ENCODE data around the gene SLC41A2. TPM values are rescaled to one million over a fixed set of nuclear protein-coding genes. Genes with fewer than 3 reads are reported as not detected.

SLC41A2 gene
- total RNA-seq, 2 donors from 2014 or later = 1.6 to 19.8 TPM

Other genes with a start within 250 kb of the SLC41A2 start
- 10 to 100 TPM; 25.2 to 36.6 TPM for gene NOPCHAP1, start 28.0 kb upstream of the SLC41A2 start, total RNA-seq
- 1 to 10 TPM in 1 of 2 donors, under 1 TPM in 1; 0.36 to 5.7 TPM for gene ALDH1L2, start 126.2 kb upstream of the SLC41A2 start, total RNA-seq
- gene WASHC4, start 149.4 kb upstream of the SLC41A2 start, total RNA-seq = 10 to 100 TPM; 30.5 to 41.2 TPM